ENCODE results near the gene ENHO. TPM values are rescaled to one million over a fixed set of nuclear protein-coding genes. Genes with fewer than 3 reads are reported as not detected.

Gene ENHO
- total RNA-seq, 1 donor from 2014 or later: not detected

GRCh38 chr9:34507556-34507955 lies 15.2 kb downstream of the ENHO start:
- H3K27me3 ChIP-seq (ENCODE audit: control insufficient read depth, insufficient read depth, low read length): peaks cover 2% of the 10 kb centered on the region
- TF ChIP-seq, protein P1, sequence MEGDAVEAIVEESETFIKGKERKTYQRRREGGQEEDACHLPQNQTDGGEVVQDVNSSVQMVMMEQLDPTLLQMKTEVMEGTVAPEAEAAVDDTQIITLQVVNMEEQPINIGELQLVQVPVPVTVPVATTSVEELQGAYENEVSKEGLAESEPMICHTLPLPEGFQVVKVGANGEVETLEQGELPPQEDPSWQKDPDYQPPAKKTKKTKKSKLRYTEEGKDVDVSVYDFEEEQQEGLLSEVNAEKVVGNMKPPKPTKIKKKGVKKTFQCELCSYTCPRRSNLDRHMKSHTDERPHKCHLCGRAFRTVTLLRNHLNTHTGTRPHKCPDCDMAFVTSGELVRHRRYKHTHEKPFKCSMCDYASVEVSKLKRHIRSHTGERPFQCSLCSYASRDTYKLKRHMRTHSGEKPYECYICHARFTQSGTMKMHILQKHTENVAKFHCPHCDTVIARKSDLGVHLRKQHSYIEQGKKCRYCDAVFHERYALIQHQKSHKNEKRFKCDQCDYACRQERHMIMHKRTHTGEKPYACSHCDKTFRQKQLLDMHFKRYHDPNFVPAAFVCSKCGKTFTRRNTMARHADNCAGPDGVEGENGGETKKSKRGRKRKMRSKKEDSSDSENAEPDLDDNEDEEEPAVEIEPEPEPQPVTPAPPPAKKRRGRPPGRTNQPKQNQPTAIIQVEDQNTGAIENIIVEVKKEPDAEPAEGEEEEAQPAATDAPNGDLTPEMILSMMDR (IDR thresholded peaks at IDR 0.05; ENCODE audit: insufficient read depth, low read length, severe bottlenecking): no peak
- H3K4me3 ChIP-seq (ENCODE audit: low read depth, low read length): no peak overlapping the region
- H3K36me3 ChIP-seq (ENCODE audit: control insufficient read depth, insufficient read depth, low read length): no peaks in the 10 kb centered on the region
- FAIRE-seq (no peak), DNase-seq (ENCODE audit: low read depth) (no peak)

DNA sequence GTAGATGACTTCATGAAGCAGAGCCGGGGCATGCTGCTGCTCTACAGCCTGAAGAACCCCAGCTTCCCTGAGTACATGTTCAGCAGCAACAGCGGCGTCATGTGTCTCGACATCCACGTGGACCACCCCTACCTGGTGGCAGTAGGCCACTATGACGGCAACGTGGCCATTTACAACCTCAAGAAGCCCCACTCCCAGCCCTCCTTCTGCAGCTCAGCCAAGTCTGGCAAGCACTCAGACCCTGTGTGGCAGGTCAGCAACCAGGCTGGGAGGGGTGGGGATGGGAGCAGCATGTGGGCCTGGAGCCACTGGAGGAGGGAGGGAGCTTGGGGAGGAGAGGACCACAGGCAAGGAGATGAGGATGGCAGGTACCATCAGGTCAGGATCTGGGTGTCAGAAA lies 16.2 kb downstream of the ENHO start:
- DNase-seq (ENCODE audit: low read depth): no peak

GRCh38 chr9:34505370-34506120 lies 17.2 kb downstream of the ENHO start:
- no peak overlapping the region for H3K4me3 ChIP-seq (ENCODE audit: low read depth, low read length)
- H3K36me3 ChIP-seq (ENCODE audit: control insufficient read depth, insufficient read depth, low read length): no peaks in the 10 kb centered on the region
- H3K27me3 ChIP-seq (ENCODE audit: control insufficient read depth, insufficient read depth, low read length): peaks cover 9% of the 10 kb centered on the region
- DNase-seq (ENCODE audit: low read depth): no peak
- no peak for FAIRE-seq
- TF ChIP-seq, protein P1 (IDR thresholded peaks at IDR 0.05; ENCODE audit: insufficient read depth, low read length, severe bottlenecking): no peak

More for the DNA sequence above, 16.2 kb downstream of the ENHO start:
- TF ChIP-seq, protein P1 (IDR thresholded peaks at IDR 0.05; ENCODE audit: insufficient read depth, low read length, severe bottlenecking): no peak
- Histone ChIP-seq H3K36me3 (ENCODE audit: control insufficient read depth, insufficient read depth, low read length) (no peaks in the 10 kb centered on the region), H3K4me3 (ENCODE audit: low read depth, low read length) (no peak overlapping the region), H3K27me3 (ENCODE audit: control insufficient read depth, insufficient read depth, low read length) (peaks cover 9% of the 10 kb centered on the region)
- no peak for FAIRE-seq

DNA sequence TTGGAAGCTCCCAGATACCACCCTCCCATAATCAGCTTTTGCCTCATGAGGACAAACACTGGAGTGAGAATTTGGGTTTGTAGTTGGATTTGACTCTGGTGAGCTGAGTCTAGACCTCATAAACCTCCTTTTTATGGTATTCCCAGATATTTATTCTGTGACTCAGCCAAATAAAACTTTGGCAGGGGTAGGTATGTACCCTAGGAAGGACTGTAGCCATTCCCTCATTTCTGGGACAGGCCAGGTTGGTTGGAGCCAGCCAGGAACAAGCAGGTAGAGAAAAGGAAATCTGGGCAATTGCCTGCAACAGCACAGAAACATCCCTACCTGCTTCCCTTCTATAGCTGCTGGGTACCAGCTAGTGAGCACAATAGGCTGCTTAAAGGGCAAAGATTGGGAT lies 19.4 kb downstream of the ENHO start:
- TF ChIP-seq, protein P1 (IDR thresholded peaks at IDR 0.05; ENCODE audit: insufficient read depth, low read length, severe bottlenecking): no peak
- Histone ChIP-seq H3K4me3 (ENCODE audit: low read depth, low read length) (no peak overlapping the region), H3K36me3 (ENCODE audit: control insufficient read depth, insufficient read depth, low read length) (no peaks in the 10 kb centered on the region), H3K27me3 (ENCODE audit: control insufficient read depth, insufficient read depth, low read length) (peaks cover 9% of the 10 kb centered on the region)
- DNase-seq (ENCODE audit: low read depth) (no peak), FAIRE-seq (no peak)

GRCh38 chr9:34502891-34503290 lies 19.9 kb downstream of the ENHO start:
- peaks cover 9% of the 10 kb centered on the region for H3K27me3 ChIP-seq (ENCODE audit: control insufficient read depth, insufficient read depth, low read length)
- TF ChIP-seq, protein P1 (IDR thresholded peaks at IDR 0.05; ENCODE audit: insufficient read depth, low read length, severe bottlenecking): no peak
- FAIRE-seq (no peak), DNase-seq (ENCODE audit: low read depth) (no peak)
- H3K4me3 ChIP-seq (ENCODE audit: low read depth, low read length): no peak overlapping the region
- no peaks in the 10 kb centered on the region for H3K36me3 ChIP-seq (ENCODE audit: control insufficient read depth, insufficient read depth, low read length)

- no peaks in the 10 kb centered on the region for H3K36me3 ChIP-seq (ENCODE audit: control insufficient read depth, insufficient read depth, low read length)
- DNase-seq (ENCODE audit: low read depth) (no peak), FAIRE-seq (no peak)
- TF ChIP-seq, protein P1 (IDR thresholded peaks at IDR 0.05; ENCODE audit: insufficient read depth, low read length, severe bottlenecking): no peak
- no peak overlapping the region for H3K4me3 ChIP-seq (ENCODE audit: low read depth, low read length)
- peaks cover 9% of the 10 kb centered on the region for H3K27me3 ChIP-seq (ENCODE audit: control insufficient read depth, insufficient read depth, low read length)
Measured at GRCh38 chr9:34502471-34502870, 20.3 kb downstream of the ENHO start.

All from bronchial epithelial cell (primary cell).